ENCODE measurements around the gene GGCT.

DNA sequence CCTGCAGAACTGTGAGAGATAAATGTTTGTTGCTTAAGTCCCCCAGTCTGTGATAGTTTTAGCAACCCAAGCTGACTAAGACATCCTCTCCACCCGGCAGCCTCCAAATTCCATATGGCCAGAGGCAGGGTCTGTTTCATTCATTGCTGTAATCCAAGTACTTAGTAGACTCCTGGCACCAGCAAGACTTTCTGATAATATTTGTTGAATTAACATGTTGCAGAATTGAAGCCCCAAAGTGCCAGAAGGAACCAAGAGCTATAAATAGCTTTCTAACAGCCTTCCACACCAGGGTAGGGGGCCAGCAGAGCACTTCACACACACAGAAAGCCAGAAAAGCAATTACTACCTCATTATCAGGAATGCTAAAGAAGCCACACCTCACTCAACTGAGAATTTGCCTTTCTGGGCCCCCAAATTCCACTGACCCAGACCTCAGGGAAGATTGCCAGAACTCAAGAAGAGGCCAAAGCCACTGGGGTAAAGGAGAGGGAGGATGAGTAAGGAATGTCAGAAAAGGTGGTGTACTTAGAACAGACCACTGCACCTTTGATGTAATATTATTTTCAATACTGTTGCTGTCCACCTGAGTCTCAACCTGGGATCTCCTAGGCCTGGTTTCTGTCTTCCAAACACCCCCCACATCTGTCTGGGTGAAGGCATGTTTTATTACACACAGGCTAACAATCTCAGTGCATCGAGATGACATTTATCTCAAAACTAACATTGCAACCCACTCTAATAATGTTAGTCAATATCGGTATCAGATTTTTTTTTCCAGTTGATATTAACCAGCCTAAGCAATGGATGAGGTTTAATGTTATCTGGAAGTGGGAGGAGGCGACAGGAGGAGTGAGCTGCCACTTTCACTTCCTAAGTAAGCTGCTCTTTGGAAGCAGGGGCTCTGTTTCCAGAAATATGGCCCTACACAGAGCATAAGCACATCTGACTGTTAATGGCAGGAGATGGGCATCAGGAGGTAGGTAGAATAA is 31.5 kb downstream of the GGCT start:
- TF ChIP-seq GATA3 (IDR thresholded peaks at IDR 0.05; ENCODE audit: low read depth, low read length) = no peak
- TF ChIP-seq GATA2 (IDR thresholded peaks at IDR 0.05; ENCODE audit: low read depth, low read length) = peak; percentile 66

Measured in SH-SY5Y (cell line).